HG02840 (cell line): ENCODE measurements around the gene SEPTIN12.
"Not testable (repeated sequence)": the region's sequence is repeated elsewhere in the genome, so short reads cannot be mapped to it uniquely, and the experiment has no call there.

Experiments
- ATAC-seq: cut with Tn5 transposase; IDR thresholded peaks from one replicate; pipeline ENCODE4 v1.9.1; 2021; ENCODE audit warnings: mild to moderate bottlenecking, moderate library complexity, moderate number of reproducible peaks; ENCODE audit not compliant: unreplicated experiment, low FRiP score

Gene SEPTIN12

GRCh38 chr16:4788489-4788889 is 344 bp upstream of the SEPTIN12 start:
- ATAC-seq: no peak

GRCh38 chr16:4787068-4787467 is 1.1 kb downstream of the SEPTIN12 start:
- no peak for ATAC-seq

- no peak for ATAC-seq
These were observed 2.2 kb downstream of the SEPTIN12 start for GRCh38 chr16:4785758-4786433.

GRCh38 chr16:4784444-4784987 is 3.6 kb downstream of the SEPTIN12 start:
- not testable (repeated sequence) for ATAC-seq

GRCh38 chr16:4783951-4784336 is 4.2 kb downstream of the SEPTIN12 start:
- ATAC-seq: no peak

- ATAC-seq: no peak
These were observed 4.7 kb downstream of the SEPTIN12 start for GRCh38 chr16:4783251-4783950.

GRCh38 chr16:4780235-4780634 is 7.9 kb downstream of the SEPTIN12 start:
- no peak for ATAC-seq

GRCh38 chr16:4778050-4778392 is 10.1 kb downstream of the SEPTIN12 start:
- no peak for ATAC-seq

- ATAC-seq: no peak
These were observed 10.7 kb downstream of the SEPTIN12 start for GRCh38 chr16:4777339-4778049.

- ATAC-seq: no peak
These were observed 11.9 kb downstream of the SEPTIN12 start for GRCh38 chr16:4776141-4776705.

GRCh38 chr16:4775005-4775404 is 13.1 kb downstream of the SEPTIN12 start:
- ATAC-seq: no peak

GRCh38 chr16:4772351-4772750 is 15.8 kb downstream of the SEPTIN12 start:
- ATAC-seq: no peak

- ATAC-seq: no peak
These were observed 16.5 kb downstream of the SEPTIN12 start for GRCh38 chr16:4771646-4772045.

- no peak for ATAC-seq
These were observed 18.9 kb downstream of the SEPTIN12 start for GRCh38 chr16:4769306-4769638.

- ATAC-seq: peak; percentile 46
These were observed 19.4 kb downstream of the SEPTIN12 start for GRCh38 chr16:4768549-4769305.

GRCh38 chr16:4767872-4768548 is 20.1 kb downstream of the SEPTIN12 start:
- no peak for ATAC-seq

- ATAC-seq: peak; percentile 85
These were observed 21.1 kb downstream of the SEPTIN12 start, which contains the start of gene ZNF500 for GRCh38 chr16:4766875-4767628. TSS of gene ZNF500 (minus strand) at chr16:4767162. CDS start at chr16:4765978, 1,184 bp downstream.

GRCh38 chr16:4765511-4766474 is 22.4 kb downstream of the SEPTIN12 start:
- ATAC-seq: no peak
